ENCODE results near the gene FRMD5.

DNA sequence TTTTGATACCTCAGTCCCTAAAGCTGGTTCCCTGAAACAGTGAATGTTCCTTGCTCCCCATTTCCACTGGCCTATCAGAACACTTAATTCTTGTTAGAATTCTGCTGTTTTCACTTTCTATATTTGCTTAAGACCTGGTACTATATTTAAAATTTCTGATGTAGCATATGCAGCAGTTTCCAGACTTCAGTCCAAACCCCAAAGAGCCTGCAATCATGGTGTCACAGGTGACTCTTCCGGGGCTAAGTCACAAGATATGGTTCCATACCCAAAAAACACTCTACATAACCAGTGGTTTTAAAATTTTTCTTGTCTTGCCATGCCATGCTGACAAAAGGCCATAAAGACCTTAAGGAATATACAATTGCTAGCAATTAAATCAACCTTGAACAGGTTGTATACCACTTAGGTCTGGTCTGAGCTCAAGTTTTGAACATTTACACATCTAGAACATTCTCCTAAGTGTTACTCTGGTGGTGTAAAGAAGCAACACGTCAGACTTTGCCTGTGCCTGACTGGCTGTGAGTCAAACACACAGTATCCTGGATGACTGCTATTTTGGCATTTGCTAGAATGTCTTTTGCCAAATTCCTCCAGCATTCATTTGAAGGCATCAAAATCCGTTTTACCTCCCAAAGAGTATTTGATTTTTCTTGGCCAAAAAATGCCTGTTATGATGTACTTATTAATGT lies 160.0 kb downstream of the FRMD5 start:
- TF ChIP-seq, protein P1, sequence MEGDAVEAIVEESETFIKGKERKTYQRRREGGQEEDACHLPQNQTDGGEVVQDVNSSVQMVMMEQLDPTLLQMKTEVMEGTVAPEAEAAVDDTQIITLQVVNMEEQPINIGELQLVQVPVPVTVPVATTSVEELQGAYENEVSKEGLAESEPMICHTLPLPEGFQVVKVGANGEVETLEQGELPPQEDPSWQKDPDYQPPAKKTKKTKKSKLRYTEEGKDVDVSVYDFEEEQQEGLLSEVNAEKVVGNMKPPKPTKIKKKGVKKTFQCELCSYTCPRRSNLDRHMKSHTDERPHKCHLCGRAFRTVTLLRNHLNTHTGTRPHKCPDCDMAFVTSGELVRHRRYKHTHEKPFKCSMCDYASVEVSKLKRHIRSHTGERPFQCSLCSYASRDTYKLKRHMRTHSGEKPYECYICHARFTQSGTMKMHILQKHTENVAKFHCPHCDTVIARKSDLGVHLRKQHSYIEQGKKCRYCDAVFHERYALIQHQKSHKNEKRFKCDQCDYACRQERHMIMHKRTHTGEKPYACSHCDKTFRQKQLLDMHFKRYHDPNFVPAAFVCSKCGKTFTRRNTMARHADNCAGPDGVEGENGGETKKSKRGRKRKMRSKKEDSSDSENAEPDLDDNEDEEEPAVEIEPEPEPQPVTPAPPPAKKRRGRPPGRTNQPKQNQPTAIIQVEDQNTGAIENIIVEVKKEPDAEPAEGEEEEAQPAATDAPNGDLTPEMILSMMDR (conservative IDR thresholded peaks at IDR 0.05 in 1 of 2, IDR thresholded peaks at IDR 0.05 in 1 of 2; ENCODE audit: low read depth in 1 of 2, low read length in 2 of 2): no peak
- TF ChIP-seq EZH2 (IDR thresholded peaks at IDR 0.05; ENCODE audit: low read length, missing control alignments): no peak

Data from fibroblast of lung (primary cell).